HG03432 (cell line): ENCODE measurements around the gene TRO.

ENCODE experiments used
- ATAC-seq: cut with Tn5 transposase; IDR thresholded peaks from one replicate; pipeline ENCODE4 v1.9.1; 2021; ENCODE audit warnings: mild to moderate bottlenecking, moderate library complexity; ENCODE audit not compliant: unreplicated experiment

TRO gene

DNA sequence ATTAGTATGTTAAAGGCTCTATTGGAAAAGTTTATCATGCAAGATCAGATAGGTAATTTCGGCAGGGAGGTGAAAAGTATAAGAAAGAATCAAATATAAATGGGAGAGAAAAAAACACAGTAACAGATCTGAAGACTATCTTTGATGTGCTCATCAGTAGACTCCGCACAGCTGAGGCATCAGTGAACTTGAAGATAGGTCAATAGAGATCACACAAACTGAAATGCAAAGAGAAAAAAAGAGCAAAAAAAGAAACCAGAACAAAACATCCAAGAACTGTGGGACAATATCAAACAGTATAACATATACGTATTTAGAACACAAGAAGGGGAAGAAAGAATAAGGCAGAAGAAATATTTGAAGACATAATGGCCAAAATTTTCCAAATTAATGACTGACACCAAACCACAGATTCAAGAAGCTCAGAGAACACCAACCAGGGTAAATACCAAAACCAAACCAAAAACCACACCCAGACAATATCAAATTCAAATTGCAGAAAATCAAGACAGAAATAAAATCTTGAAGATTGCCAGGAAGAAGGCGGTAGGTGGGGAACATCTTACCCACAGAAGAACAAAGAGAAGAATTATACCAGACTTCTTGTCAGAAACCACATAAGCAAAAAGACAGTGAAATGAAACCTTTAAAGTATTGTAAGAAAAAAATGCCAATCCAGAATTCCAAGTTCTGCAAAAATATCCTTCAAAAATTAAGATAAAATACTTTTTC is 44.3 kb downstream of the TRO start:
- ATAC-seq = no peak

DNA sequence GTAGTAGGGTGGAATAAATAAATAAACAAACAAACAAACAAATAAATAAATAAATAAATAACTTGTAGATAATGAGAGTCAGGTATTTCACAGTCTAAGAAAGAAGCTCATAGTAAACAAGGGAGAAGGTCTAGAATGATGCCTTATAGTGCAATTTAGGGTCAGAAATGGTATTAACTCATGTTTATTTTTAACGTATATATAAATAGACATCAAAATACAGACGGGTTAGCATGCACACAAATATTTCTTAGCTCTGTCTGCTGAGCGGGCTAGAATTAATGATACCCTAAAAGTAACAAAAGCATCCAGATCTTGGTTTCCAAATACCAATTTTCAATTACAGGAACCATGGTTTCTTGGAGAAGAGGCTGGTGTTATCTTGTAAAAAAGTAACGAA is 56.8 kb downstream of the TRO start:
- ATAC-seq = no peak

DNA sequence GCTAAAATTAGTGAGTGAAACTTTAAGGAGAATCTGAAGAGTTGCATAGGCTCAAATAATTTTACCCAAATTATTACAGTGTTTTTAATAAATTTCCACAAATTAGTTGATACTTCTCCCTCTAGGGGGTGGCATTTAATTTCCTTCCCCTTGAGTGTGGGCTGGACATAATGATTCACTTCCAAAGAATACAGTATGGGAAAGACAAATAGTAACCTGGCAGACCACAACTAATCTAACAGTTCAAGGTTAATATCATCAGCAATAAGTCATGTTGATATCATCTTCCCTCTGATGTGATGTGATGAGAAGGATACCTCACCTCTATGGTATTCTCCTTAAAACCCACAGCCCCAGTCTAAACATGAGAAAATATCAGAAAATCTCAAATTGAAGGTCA is 57.8 kb downstream of the TRO start:
- no peak for ATAC-seq

DNA sequence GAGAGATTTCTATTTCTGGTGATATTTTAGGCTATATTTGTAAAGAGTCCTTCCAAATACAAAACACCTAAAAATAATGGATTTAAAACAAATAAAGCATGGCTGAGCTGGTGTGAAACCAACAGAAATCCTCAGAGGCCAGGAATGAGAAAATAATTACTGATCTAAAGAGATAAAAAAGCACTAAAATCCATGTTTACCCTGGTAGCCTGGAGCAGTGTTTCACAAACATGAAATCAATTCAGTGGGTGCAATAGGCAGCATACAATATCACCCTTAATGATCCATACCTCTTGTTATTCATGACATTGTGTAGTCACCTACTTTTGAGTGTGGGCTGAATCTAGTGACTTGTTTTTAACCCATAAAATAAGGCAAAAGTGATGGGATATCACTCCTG is 58.8 kb downstream of the TRO start:
- ATAC-seq = no peak

DNA sequence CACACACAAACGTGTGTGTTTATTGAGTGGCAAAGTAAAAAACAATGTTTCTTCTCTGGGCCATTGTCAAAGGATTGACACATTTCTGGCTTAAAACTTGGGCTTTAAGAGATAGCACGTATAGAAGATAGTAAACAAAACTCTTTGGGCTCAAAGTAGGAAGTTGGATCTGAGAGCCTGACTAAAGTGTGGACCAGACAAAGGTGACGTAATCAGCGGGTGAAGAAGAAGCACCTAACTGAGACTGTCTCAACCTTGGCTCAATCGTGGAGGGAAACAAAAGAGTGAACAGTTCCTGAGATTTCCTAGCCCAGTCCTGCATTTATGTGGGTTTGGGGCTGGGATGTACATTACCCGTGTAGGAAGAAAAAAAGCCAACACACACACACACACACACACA is 59.7 kb downstream of the TRO start:
- ATAC-seq = no peak
